Measurements from ENCODE around the gene RGSL1. TPM values are rescaled to one million over a fixed set of nuclear protein-coding genes. Genes with fewer than 3 reads are reported as not detected.
A peak's percentile ranks its signal among the peaks of the same experiment; 100 is the strongest.

Gene RGSL1
- total RNA-seq, 5 donors from 2014 or later (not counting 1 experiment from before 2014, with no cell fraction given): not detected

GRCh38 chr1:182589520-182589919, 139.6 kb downstream of the RGSL1 start:
- H3K4me1 Mint-ChIP-seq: peaks cover 39 to 49% (median 47%) of the 10 kb centered on the region in 3 donors
- ChIA-PET POLR2A (interaction anchor here in 1 of 2 donors (0.5 to 2.0 kb wide), 4 partner anchors 14 to 1042 kb away, joined by 3 to 6 read pairs (median 5); no protein-coding TSS in a partner anchor), CTCF (interaction anchor here (0.6 to 4.2 kb wide), 7 partner anchors 8 to 199 kb away, joined by 3 to 28 read pairs (median 7); partner anchors contain the start of genes NPL (in 1 of the 2) and RGS16 (in 1 of the 2))
- H3K9me3 Mint-ChIP-seq: peaks cover 0 to 3% (median 0%) of the 10 kb centered on the region in 3 donors
- no peaks in the 10 kb centered on the region for H3K9me3 ChIP-seq
- peaks cover 26% of the 10 kb centered on the region for H3K36me3 Mint-ChIP-seq
- H3K27ac Mint-ChIP-seq: peak overlapping the region; percentile 100
- no peak for ATAC-seq (replicated peaks in 1 of 4)
- H3K27me3 Mint-ChIP-seq: no peaks in the 10 kb centered on the region
- H3K4me3 Mint-ChIP-seq: peak overlapping the region; percentile 94 to 100 (median 98)
- peak overlapping the region; percentile 93 for H3K27ac ChIP-seq (ENCODE audit: low read length)
- 100% methylated on average over 3 of the region's 3 CpGs for WGBS (ENCODE audit: insufficient coverage)
- H3K36me3 ChIP-seq (ENCODE audit: control insufficient read depth in 2 of 2, extremely low read depth in 1 of 2, insufficient read depth in 1 of 2, low read length in 1 of 2): peaks cover 0 to 17% of the 10 kb centered on the region in 2 donors
- peaks cover 3 to 26% of the 10 kb centered on the region in 2 experiments for H3K4me1 ChIP-seq (ENCODE audit: control insufficient read depth in 1 of 2, extremely low read depth in 1 of 2, insufficient read depth in 2 of 2, low read length in 2 of 2)
- H3K27me3 ChIP-seq (replicated peaks in 1 of 2; ENCODE audit: control insufficient read depth in 2 of 2, extremely low read depth in 1 of 2, insufficient read depth in 2 of 2, low read length in 1 of 2): no peaks in the 10 kb centered on the region
- H3K4me3 ChIP-seq (ENCODE audit: control insufficient read depth in 1 of 2, extremely low read depth in 1 of 2, low read length in 1 of 2): peak overlapping the region; percentile 68 to 100
- no peak for DNase-seq

GRCh38 chr1:182589931-182590330, 140.0 kb downstream of the RGSL1 start:
- 74% methylated on average over 3 of the region's 5 CpGs for WGBS (ENCODE audit: insufficient coverage)
- POLR2A ChIA-PET: no interaction called here
- no peak for DNase-seq

GRCh38 chr1:182595641-182596240, 145.8 kb downstream of the RGSL1 start:
- peak; percentile 60 to 82 (median 67) for ATAC-seq (replicated peaks in 1 of 4)
- Histone ChIP-seq H3K27ac (ENCODE audit: low read length) (no peak overlapping the region), H3K27me3 (replicated peaks in 1 of 2; ENCODE audit: control insufficient read depth in 2 of 2, extremely low read depth in 1 of 2, insufficient read depth in 2 of 2, low read length in 1 of 2) (no peaks in the 10 kb centered on the region), H3K4me1 (ENCODE audit: control insufficient read depth in 1 of 2, extremely low read depth in 1 of 2, insufficient read depth in 2 of 2, low read length in 2 of 2) (no peaks in the 10 kb centered on the region), H3K4me3 (ENCODE audit: control insufficient read depth in 1 of 2, extremely low read depth in 1 of 2, low read length in 1 of 2) (no peak overlapping the region), H3K9me3 (no peaks in the 10 kb centered on the region), H3K36me3 (ENCODE audit: control insufficient read depth in 2 of 2, extremely low read depth in 1 of 2, insufficient read depth in 1 of 2, low read length in 1 of 2) (peaks cover 0 to 2% of the 10 kb centered on the region in 2 donors)
- Mint-ChIP-seq H3K27me3 (no peaks in the 10 kb centered on the region), H3K36me3 (peaks cover 4% of the 10 kb centered on the region), H3K9me3 (no peaks in the 10 kb centered on the region), H3K4me3 (no peak overlapping the region), H3K4me1 (peaks cover 0 to 3% (median 3%) of the 10 kb centered on the region in 3 donors), H3K27ac (no peak overlapping the region)
- ChIA-PET CTCF (interaction anchor here (0.6 to 11.7 kb wide), 16 partner anchors 8 to 511 kb away, joined by 3 to 257 read pairs (median 4); partner anchors contain the start of gene NPL (in 1 of the 2)), POLR2A (interaction anchor here in 1 of 2 donors (0.6 kb wide), 1 partner anchor 17 kb away, joined by 3 read pairs; no protein-coding TSS in a partner anchor)
- WGBS (ENCODE audit: insufficient coverage): no CpG with 5 or more reads among the region's 4 CpGs
- DNase-seq: peak in 34 of 35 experiments; percentile 18 to 77 (median 52)

More at GRCh38 chr1:182589931-182590330, 140.0 kb downstream of the RGSL1 start:
- Histone ChIP-seq H3K9me3 (no peaks in the 10 kb centered on the region), H3K4me3 (ENCODE audit: control insufficient read depth in 1 of 2, extremely low read depth in 1 of 2, low read length in 1 of 2) (no peak overlapping the region), H3K27ac (ENCODE audit: low read length) (no peak overlapping the region), H3K27me3 (replicated peaks in 1 of 2; ENCODE audit: control insufficient read depth in 2 of 2, extremely low read depth in 1 of 2, insufficient read depth in 2 of 2, low read length in 1 of 2) (no peaks in the 10 kb centered on the region), H3K4me1 (ENCODE audit: control insufficient read depth in 1 of 2, extremely low read depth in 1 of 2, insufficient read depth in 2 of 2, low read length in 2 of 2) (peaks cover 2 to 23% of the 10 kb centered on the region in 2 experiments), H3K36me3 (ENCODE audit: control insufficient read depth in 2 of 2, extremely low read depth in 1 of 2, insufficient read depth in 1 of 2, low read length in 1 of 2) (peaks cover 0 to 15% of the 10 kb centered on the region in 2 donors)
- Mint-ChIP-seq H3K27ac (peak overlapping the region; percentile 100), H3K4me1 (peaks cover 35 to 45% (median 43%) of the 10 kb centered on the region in 3 donors), H3K4me3 (peak overlapping the region; percentile 94 to 100 (median 98)), H3K9me3 (peaks cover 0 to 3% (median 0%) of the 10 kb centered on the region in 3 donors), H3K27me3 (no peaks in the 10 kb centered on the region), H3K36me3 (peaks cover 22% of the 10 kb centered on the region)
- CTCF ChIA-PET: interaction anchor here in 1 of 2 donors (0.6 to 4.2 kb wide), 4 partner anchors 9 to 196 kb away, joined by 3 to 28 read pairs (median 7); partner anchors contain the start of gene RGS16
- ATAC-seq (replicated peaks in 1 of 4): no peak

GRCh38 chr1:182596934-182597333, 147.0 kb downstream of the RGSL1 start:
- no peaks in the 10 kb centered on the region for H3K9me3 ChIP-seq
- H3K36me3 Mint-ChIP-seq: peaks cover 4% of the 10 kb centered on the region
- H3K27ac ChIP-seq (ENCODE audit: low read length): no peak overlapping the region
- H3K4me3 ChIP-seq (ENCODE audit: control insufficient read depth in 1 of 2, extremely low read depth in 1 of 2, low read length in 1 of 2): no peak overlapping the region
- POLR2A ChIA-PET: no interaction called here
- 96% methylated on average over 3 of the region's 6 CpGs for WGBS (ENCODE audit: insufficient coverage)
- H3K4me1 ChIP-seq (ENCODE audit: control insufficient read depth in 1 of 2, extremely low read depth in 1 of 2, insufficient read depth in 2 of 2, low read length in 2 of 2): peaks cover 2 to 5% of the 10 kb centered on the region in 2 experiments
- no peak overlapping the region for H3K27ac Mint-ChIP-seq
- no peak for DNase-seq
- no peaks in the 10 kb centered on the region for H3K27me3 Mint-ChIP-seq
- H3K27me3 ChIP-seq (replicated peaks in 1 of 2; ENCODE audit: control insufficient read depth in 2 of 2, extremely low read depth in 1 of 2, insufficient read depth in 2 of 2, low read length in 1 of 2): no peaks in the 10 kb centered on the region
- no peaks in the 10 kb centered on the region for H3K9me3 Mint-ChIP-seq
- H3K4me1 Mint-ChIP-seq: peaks cover 0 to 3% (median 3%) of the 10 kb centered on the region in 3 donors
- no peak overlapping the region for H3K4me3 Mint-ChIP-seq
- peaks cover 0 to 2% of the 10 kb centered on the region in 2 donors for H3K36me3 ChIP-seq (ENCODE audit: control insufficient read depth in 2 of 2, extremely low read depth in 1 of 2, insufficient read depth in 1 of 2, low read length in 1 of 2)
- CTCF ChIA-PET: interaction anchor here (0.8 to 11.7 kb wide), 10 partner anchors 9 to 1030 kb away, joined by 3 to 257 read pairs (median 4); partner anchors contain the start of gene NPL (in 1 of the 2)
- no peak for ATAC-seq (replicated peaks in 1 of 4)

GRCh38 chr1:182598296-182598695, 148.3 kb downstream of the RGSL1 start:
- Histone ChIP-seq H3K4me3 (ENCODE audit: control insufficient read depth in 1 of 2, extremely low read depth in 1 of 2, low read length in 1 of 2) (no peak overlapping the region), H3K4me1 (ENCODE audit: control insufficient read depth in 1 of 2, extremely low read depth in 1 of 2, insufficient read depth in 2 of 2, low read length in 2 of 2) (peaks cover 3 to 11% of the 10 kb centered on the region in 2 experiments), H3K27ac (ENCODE audit: low read length) (no peak overlapping the region), H3K27me3 (replicated peaks in 1 of 2; ENCODE audit: control insufficient read depth in 2 of 2, extremely low read depth in 1 of 2, insufficient read depth in 2 of 2, low read length in 1 of 2) (no peaks in the 10 kb centered on the region), H3K9me3 (no peaks in the 10 kb centered on the region), H3K36me3 (ENCODE audit: control insufficient read depth in 2 of 2, extremely low read depth in 1 of 2, insufficient read depth in 1 of 2, low read length in 1 of 2) (peaks cover 0 to 2% of the 10 kb centered on the region in 2 donors)
- no peaks in the 10 kb centered on the region for H3K27me3 Mint-ChIP-seq
- ChIA-PET POLR2A (interaction anchor here in 1 of 2 donors (1.0 kb wide), 1 partner anchor 186 kb away, joined by 3 read pairs; no protein-coding TSS in a partner anchor), CTCF (interaction anchor here (0.6 to 11.7 kb wide), 9 partner anchors 9 to 198 kb away, joined by 3 to 257 read pairs (median 5); partner anchors contain the start of genes NPL (in 1 of the 2) and RNASEL (in 1 of the 2))
- H3K4me3 Mint-ChIP-seq: no peak overlapping the region
- ATAC-seq (replicated peaks in 1 of 4) (no peak), DNase-seq (no peak)
- peaks cover 4% of the 10 kb centered on the region for H3K36me3 Mint-ChIP-seq
- H3K4me1 Mint-ChIP-seq: peaks cover 0 to 3% (median 3%) of the 10 kb centered on the region in 3 donors
- no peaks in the 10 kb centered on the region for H3K9me3 Mint-ChIP-seq
- no peak overlapping the region for H3K27ac Mint-ChIP-seq
- 73% methylated on average over 5 of the region's 5 CpGs for WGBS (ENCODE audit: insufficient coverage)

- no peak overlapping the region for H3K27ac ChIP-seq (ENCODE audit: low read length)
- WGBS (ENCODE audit: insufficient coverage): 89% methylated on average over 6 of the region's 6 CpGs
- Mint-ChIP-seq H3K27me3 (no peaks in the 10 kb centered on the region), H3K9me3 (no peaks in the 10 kb centered on the region), H3K4me3 (no peak overlapping the region), H3K4me1 (peaks cover 0 to 6% (median 3%) of the 10 kb centered on the region in 3 donors), H3K27ac (no peak overlapping the region), H3K36me3 (peaks cover 4% of the 10 kb centered on the region)
- no peaks in the 10 kb centered on the region for H3K9me3 ChIP-seq
- H3K36me3 ChIP-seq (ENCODE audit: control insufficient read depth in 2 of 2, extremely low read depth in 1 of 2, insufficient read depth in 1 of 2, low read length in 1 of 2): peaks cover 0 to 2% of the 10 kb centered on the region in 2 donors
- no peak for ATAC-seq (replicated peaks in 1 of 4)
- peaks cover 10 to 21% of the 10 kb centered on the region in 2 experiments for H3K4me1 ChIP-seq (ENCODE audit: control insufficient read depth in 1 of 2, extremely low read depth in 1 of 2, insufficient read depth in 2 of 2, low read length in 2 of 2)
- H3K4me3 ChIP-seq (ENCODE audit: control insufficient read depth in 1 of 2, extremely low read depth in 1 of 2, low read length in 1 of 2): no peak overlapping the region
- ChIA-PET POLR2A (no interaction called here), CTCF (interaction anchor here (0.5 to 11.7 kb wide), 8 partner anchors 8 to 535 kb away, joined by 3 to 257 read pairs (median 4); partner anchors contain the start of gene NPL (in 1 of the 2))
- no peak for DNase-seq
- H3K27me3 ChIP-seq (replicated peaks in 1 of 2; ENCODE audit: control insufficient read depth in 2 of 2, extremely low read depth in 1 of 2, insufficient read depth in 2 of 2, low read length in 1 of 2): no peaks in the 10 kb centered on the region
Observed at GRCh38 chr1:182599339-182599738, 149.4 kb downstream of the RGSL1 start.
